Natural killer cell (primary cell): ENCODE measurements around the gene PRR16. TPM values are rescaled to one million over a fixed set of nuclear protein-coding genes. Genes with fewer than 3 reads are reported as not detected.

Experiments
- ATAC-seq, 3 donors: fragments of 150-1000 bp in 2 of 3; fragments of 200-7000 bp in 1 of 3; cut with Tn5 transposase; 1 replicate in 1 of 3; 2 replicates in 2 of 3; pipeline ENCODE4 v1.10.0; 2021; ENCODE audit warnings: mild to moderate bottlenecking in 2 of 3, moderate library complexity in 2 of 3
- DNase-seq, 2 donors: peaks; one replicate each; pipeline versions ENCODE4 v3.0.0 to v3.0.0-alpha.2; 2013 to 2021; ENCODE audit warnings: mixed read lengths in 1 of 2
- H3K27ac ChIP-seq: one replicate; pipeline ENCODE4 v1.5.1; 2013; ENCODE audit warnings: mild to moderate bottlenecking, low read length
- H3K27me3 ChIP-seq: one replicate; pipeline ENCODE4 v1.6.1; 2013; ENCODE audit warnings: low read length; ENCODE audit not compliant: control insufficient read depth, insufficient read depth
- H3K36me3 ChIP-seq: one replicate; pipeline ENCODE4 v1.6.1; 2013; ENCODE audit warnings: low read length; ENCODE audit not compliant: control insufficient read depth, insufficient read depth
- H3K4me1 ChIP-seq: one replicate; pipeline ENCODE4 v1.6.1; 2013; ENCODE audit warnings: low read length; ENCODE audit not compliant: control insufficient read depth, insufficient read depth
- H3K4me3 ChIP-seq: one replicate; pipeline ENCODE4 v1.5.1; 2013; ENCODE audit warnings: low read length
- H3K9me3 ChIP-seq: one replicate; pipeline ENCODE4 v1.6.1; 2013; ENCODE audit warnings: low read length; ENCODE audit not compliant: control insufficient read depth, insufficient read depth
- H3K27ac Mint-ChIP-seq, 2 donors: one replicate each; pipeline ENCODE4 v1.8.0; 2022; ENCODE audit warnings: mild to moderate bottlenecking in 2 of 2, mixed read lengths in 2 of 2, moderate library complexity in 1 of 2
- H3K27me3 Mint-ChIP-seq, 2 donors: one replicate each; pipeline ENCODE4 v1.8.0; 2022; ENCODE audit warnings: low read depth in 2 of 2, mixed read lengths in 2 of 2
- H3K36me3 Mint-ChIP-seq: one replicate; pipeline ENCODE4 v1.8.0; 2022; ENCODE audit warnings: mixed read lengths
- H3K4me1 Mint-ChIP-seq, 2 donors: one replicate each; pipeline ENCODE4 v1.8.0; 2022; ENCODE audit warnings: mixed read lengths in 2 of 2
- H3K4me3 Mint-ChIP-seq: one replicate; pipeline ENCODE4 v1.8.0; 2022; ENCODE audit warnings: mild to moderate bottlenecking, moderate library complexity, mixed read lengths
- H3K9me3 Mint-ChIP-seq, 2 donors: one replicate each; pipeline ENCODE4 v1.8.0; 2022; ENCODE audit warnings: mixed read lengths in 2 of 2
- WGBS: methylation state at CpG from one replicate; pipeline ENCODE4 v1.1.7; 2013; ENCODE audit warnings: missing lambda C conversion rate; ENCODE audit not compliant: insufficient coverage; 5-methylcytosine and 5-hydroxymethylcytosine counted together
- intact Hi-C: fragments of 100-400 bp; cut with micrococcal nuclease; formaldehyde crosslinking; loops from one replicate; pipeline ENCODE4 v1.14.2; 2022
- total RNA-seq, 4 donors: library from RNA; stranded (reverse); fragments of 120-200 nt in 1 of 4; gene quantifications; one replicate each; pipeline versions ENCODE4 v1.2.3 to v1.2.4, GENCODE V29; 2013 to 2022
- TF ChIP-seq, protein P1 (sequence below): fragments of 200-600 bp; IDR thresholded peaks from one replicate; pipeline ENCODE4 v1.8.0; 2022; ENCODE audit warnings: antibody characterized with exemption

PRR16 gene
- total RNA-seq, 3 donors from 2014 or later (not counting 1 experiment from before 2014, with no cell fraction given), result not detected

DNA sequence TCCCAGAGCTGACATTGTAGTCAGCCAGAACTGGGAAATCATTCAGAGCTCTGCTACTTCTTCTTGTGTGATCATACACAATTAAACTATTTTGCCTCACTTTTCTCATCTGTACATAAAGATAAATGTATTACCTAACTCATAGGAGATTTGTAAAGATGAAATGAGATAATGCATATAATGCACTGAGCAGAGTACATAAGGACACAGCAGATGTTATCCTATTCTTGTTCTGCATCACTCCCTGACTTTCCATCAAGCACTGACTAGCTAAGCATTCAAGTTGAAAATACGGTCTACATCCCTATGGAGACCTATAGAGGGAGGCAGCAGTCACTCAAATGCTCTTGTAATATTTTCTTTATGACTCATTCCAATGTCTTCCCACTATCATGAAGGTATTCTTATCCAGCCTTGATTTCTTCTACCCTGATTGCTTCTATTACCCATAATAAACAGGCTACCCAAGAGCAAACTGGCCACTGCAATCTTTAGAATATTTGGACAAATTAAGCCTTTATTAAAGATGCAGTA lies 16.3 kb upstream of the PRR16 start:
- Mint-ChIP-seq H3K9me3 (peaks cover 4 to 9% of the 10 kb centered on the region in 2 donors), H3K27me3 (no peaks in the 10 kb centered on the region), H3K36me3 (no peaks in the 10 kb centered on the region), H3K27ac (no peak overlapping the region), H3K4me3 (no peak overlapping the region), H3K4me1 (no peaks in the 10 kb centered on the region)
- Histone ChIP-seq H3K27ac (no peak overlapping the region), H3K27me3 (no peaks in the 10 kb centered on the region), H3K4me1 (no peaks in the 10 kb centered on the region), H3K36me3 (no peaks in the 10 kb centered on the region), H3K4me3 (no peak overlapping the region), H3K9me3 (no peaks in the 10 kb centered on the region)
- intact Hi-C loops, result no loop called here
- 75% methylated on average over 1 of the region's 1 CpG for WGBS
- no peak for DNase-seq
- ATAC-seq, result no peak
- TF ChIP-seq, protein P1, sequence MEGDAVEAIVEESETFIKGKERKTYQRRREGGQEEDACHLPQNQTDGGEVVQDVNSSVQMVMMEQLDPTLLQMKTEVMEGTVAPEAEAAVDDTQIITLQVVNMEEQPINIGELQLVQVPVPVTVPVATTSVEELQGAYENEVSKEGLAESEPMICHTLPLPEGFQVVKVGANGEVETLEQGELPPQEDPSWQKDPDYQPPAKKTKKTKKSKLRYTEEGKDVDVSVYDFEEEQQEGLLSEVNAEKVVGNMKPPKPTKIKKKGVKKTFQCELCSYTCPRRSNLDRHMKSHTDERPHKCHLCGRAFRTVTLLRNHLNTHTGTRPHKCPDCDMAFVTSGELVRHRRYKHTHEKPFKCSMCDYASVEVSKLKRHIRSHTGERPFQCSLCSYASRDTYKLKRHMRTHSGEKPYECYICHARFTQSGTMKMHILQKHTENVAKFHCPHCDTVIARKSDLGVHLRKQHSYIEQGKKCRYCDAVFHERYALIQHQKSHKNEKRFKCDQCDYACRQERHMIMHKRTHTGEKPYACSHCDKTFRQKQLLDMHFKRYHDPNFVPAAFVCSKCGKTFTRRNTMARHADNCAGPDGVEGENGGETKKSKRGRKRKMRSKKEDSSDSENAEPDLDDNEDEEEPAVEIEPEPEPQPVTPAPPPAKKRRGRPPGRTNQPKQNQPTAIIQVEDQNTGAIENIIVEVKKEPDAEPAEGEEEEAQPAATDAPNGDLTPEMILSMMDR, result no peak

GRCh38 chr5:120449501-120449900 lies 14.6 kb upstream of the PRR16 start:
- no peak overlapping the region for H3K27ac ChIP-seq
- TF ChIP-seq, protein P1, result no peak
- no peaks in the 10 kb centered on the region for H3K4me1 ChIP-seq
- H3K36me3 Mint-ChIP-seq, result no peaks in the 10 kb centered on the region
- H3K9me3 ChIP-seq, result no peaks in the 10 kb centered on the region
- 80% methylated on average over 3 of the region's 3 CpGs for WGBS
- no peak overlapping the region for H3K4me3 ChIP-seq
- H3K9me3 Mint-ChIP-seq, result peaks cover 2 to 7% of the 10 kb centered on the region in 2 donors
- ATAC-seq (no peak), DNase-seq (no peak)
- no peaks in the 10 kb centered on the region for H3K27me3 ChIP-seq
- H3K36me3 ChIP-seq, result no peaks in the 10 kb centered on the region
- no peaks in the 10 kb centered on the region for H3K4me1 Mint-ChIP-seq
- no peak overlapping the region for H3K27ac Mint-ChIP-seq
- intact Hi-C loops, result no loop called here
- no peak overlapping the region for H3K4me3 Mint-ChIP-seq
- H3K27me3 Mint-ChIP-seq, result no peaks in the 10 kb centered on the region

DNA sequence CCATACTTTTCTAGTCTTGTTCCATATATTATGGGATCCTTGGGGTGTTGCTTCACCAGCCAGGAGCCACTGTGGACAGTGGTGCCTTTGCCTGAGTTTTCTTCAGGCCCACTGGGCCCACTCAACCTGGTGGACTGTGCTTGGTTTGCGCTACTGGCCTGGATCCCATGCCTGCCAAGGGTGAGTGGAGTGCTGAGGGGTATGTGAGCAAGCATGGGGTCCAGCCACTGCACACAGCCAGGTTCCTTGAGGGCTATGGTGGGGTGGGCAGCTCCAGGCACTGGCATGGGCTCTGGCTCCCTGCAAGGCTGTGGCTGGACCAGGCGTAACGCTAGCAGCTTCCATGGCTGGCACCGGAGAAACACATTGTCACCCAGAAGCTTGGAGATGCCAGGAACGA lies 13.2 kb upstream of the PRR16 start:
- no peaks in the 10 kb centered on the region for H3K9me3 ChIP-seq
- TF ChIP-seq, protein P1, result no peak
- H3K27ac ChIP-seq, result no peak overlapping the region
- no peaks in the 10 kb centered on the region for H3K4me1 ChIP-seq
- Mint-ChIP-seq H3K4me1 (no peaks in the 10 kb centered on the region), H3K4me3 (no peak overlapping the region), H3K36me3 (no peaks in the 10 kb centered on the region), H3K9me3 (peaks cover 0 to 3% of the 10 kb centered on the region in 2 donors), H3K27me3 (no peaks in the 10 kb centered on the region), H3K27ac (no peak overlapping the region)
- H3K27me3 ChIP-seq, result no peaks in the 10 kb centered on the region
- peak in 1 of 3 donors; percentile 17 for ATAC-seq
- no peak overlapping the region for H3K4me3 ChIP-seq
- no peak for DNase-seq
- intact Hi-C loops, result no loop called here
- no peaks in the 10 kb centered on the region for H3K36me3 ChIP-seq
- WGBS, result 94% methylated on average over 5 of the region's 5 CpGs

GRCh38 chr5:120451445-120451844 lies 12.7 kb upstream of the PRR16 start:
- no peak overlapping the region for H3K4me3 Mint-ChIP-seq
- WGBS, result 93% methylated on average over 9 of the region's 9 CpGs

More at GRCh38 chr5:120451445-120451844, 12.7 kb upstream of the PRR16 start:
- H3K27ac ChIP-seq, result no peak overlapping the region
- H3K4me1 ChIP-seq, result no peaks in the 10 kb centered on the region
- TF ChIP-seq, protein P1, result no peak
- ATAC-seq, result no peak
- DNase-seq, result no peak
- intact Hi-C loops, result no loop called here
- no peaks in the 10 kb centered on the region for H3K36me3 ChIP-seq
- no peaks in the 10 kb centered on the region for H3K27me3 ChIP-seq
- peaks cover 0 to 3% of the 10 kb centered on the region in 2 donors for H3K9me3 Mint-ChIP-seq
- H3K4me1 Mint-ChIP-seq, result no peaks in the 10 kb centered on the region
- no peaks in the 10 kb centered on the region for H3K9me3 ChIP-seq
- H3K4me3 ChIP-seq, result no peak overlapping the region
- no peaks in the 10 kb centered on the region for H3K36me3 Mint-ChIP-seq
- no peaks in the 10 kb centered on the region for H3K27me3 Mint-ChIP-seq
- H3K27ac Mint-ChIP-seq, result no peak overlapping the region
